ENCODE results near the gene OSBPL9.

The OSBPL9 gene

GRCh38 chr1:51628715-51629590 lies 12.1 kb downstream of the OSBPL9 start:
- TF ChIP-seq CTCF (IDR thresholded peaks at IDR 0.05; ENCODE audit: insufficient read depth, low read length, poor library complexity, severe bottlenecking): no peak
- H3K4me3 ChIP-seq (replicated peaks; ENCODE audit: low read depth, low read length): no peak overlapping the region
- no peak for DNase-seq (ENCODE audit: extremely low read depth, insufficient read length)
- H3K36me3 ChIP-seq (ENCODE audit: control insufficient read depth, insufficient read depth, low read length): no peaks in the 10 kb centered on the region
- H3K27me3 ChIP-seq (replicated peaks; ENCODE audit: control insufficient read depth, insufficient read depth, low read length): no peaks in the 10 kb centered on the region

DNA sequence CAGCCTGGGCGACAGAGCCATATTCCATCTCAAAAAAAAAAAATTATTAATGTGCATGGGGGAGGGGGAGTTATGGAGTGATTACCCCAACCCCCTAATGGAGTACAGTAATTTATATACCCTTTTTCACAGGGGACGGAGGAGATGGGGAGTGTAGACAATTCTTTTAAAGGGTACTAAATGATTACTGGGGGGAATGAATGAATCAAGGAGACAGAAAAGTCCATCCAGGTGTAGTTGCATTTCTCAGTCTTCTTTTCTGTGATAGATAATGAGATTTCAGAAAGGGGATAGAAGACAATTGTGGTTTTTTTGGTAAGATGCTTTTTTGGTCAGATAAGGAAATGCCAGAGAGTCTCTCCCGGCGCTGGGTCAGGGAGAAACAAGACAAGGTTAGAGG lies 13.0 kb downstream of the OSBPL9 start:
- Histone ChIP-seq H3K36me3 (ENCODE audit: control insufficient read depth, insufficient read depth, low read length) (no peaks in the 10 kb centered on the region), H3K4me3 (replicated peaks; ENCODE audit: low read depth, low read length) (no peak overlapping the region), H3K27me3 (replicated peaks; ENCODE audit: control insufficient read depth, insufficient read depth, low read length) (no peaks in the 10 kb centered on the region)
- no peak for TF ChIP-seq CTCF (IDR thresholded peaks at IDR 0.05; ENCODE audit: insufficient read depth, low read length, poor library complexity, severe bottlenecking)
- peak; percentile 25 for DNase-seq (ENCODE audit: extremely low read depth, insufficient read length)

DNA sequence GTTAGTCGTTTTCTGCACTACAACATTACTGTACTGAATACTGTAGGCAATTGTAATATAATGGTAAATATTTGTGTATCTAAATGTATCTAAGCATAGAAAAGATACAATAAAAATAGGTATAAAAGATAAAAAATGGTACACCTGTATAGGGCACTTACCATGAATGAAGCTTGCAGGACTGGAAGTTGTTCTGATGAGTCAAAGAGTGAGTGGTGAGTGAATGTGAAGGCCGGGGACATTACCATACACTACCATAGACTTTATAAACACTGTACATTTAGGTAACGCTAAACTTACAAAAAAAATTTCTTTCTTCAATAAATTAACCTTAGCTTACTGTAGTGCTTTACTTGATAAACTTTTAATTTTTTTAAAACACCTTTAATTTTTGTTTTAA lies 13.5 kb downstream of the OSBPL9 start:
- Histone ChIP-seq H3K27me3 (replicated peaks; ENCODE audit: control insufficient read depth, insufficient read depth, low read length) (no peaks in the 10 kb centered on the region), H3K36me3 (ENCODE audit: control insufficient read depth, insufficient read depth, low read length) (no peaks in the 10 kb centered on the region), H3K4me3 (replicated peaks; ENCODE audit: low read depth, low read length) (no peak overlapping the region)
- no peak for TF ChIP-seq CTCF (IDR thresholded peaks at IDR 0.05; ENCODE audit: insufficient read depth, low read length, poor library complexity, severe bottlenecking)
- no peak for DNase-seq (ENCODE audit: extremely low read depth, insufficient read length)

- TF ChIP-seq CTCF (IDR thresholded peaks at IDR 0.05; ENCODE audit: insufficient read depth, low read length, poor library complexity, severe bottlenecking): no peak
- Histone ChIP-seq H3K27me3 (replicated peaks; ENCODE audit: control insufficient read depth, insufficient read depth, low read length) (no peaks in the 10 kb centered on the region), H3K4me3 (replicated peaks; ENCODE audit: low read depth, low read length) (no peak overlapping the region), H3K36me3 (ENCODE audit: control insufficient read depth, insufficient read depth, low read length) (no peaks in the 10 kb centered on the region)
- DNase-seq (ENCODE audit: extremely low read depth, insufficient read length): no peak
Measured at GRCh38 chr1:51630922-51631321, 14.0 kb downstream of the OSBPL9 start.

DNA sequence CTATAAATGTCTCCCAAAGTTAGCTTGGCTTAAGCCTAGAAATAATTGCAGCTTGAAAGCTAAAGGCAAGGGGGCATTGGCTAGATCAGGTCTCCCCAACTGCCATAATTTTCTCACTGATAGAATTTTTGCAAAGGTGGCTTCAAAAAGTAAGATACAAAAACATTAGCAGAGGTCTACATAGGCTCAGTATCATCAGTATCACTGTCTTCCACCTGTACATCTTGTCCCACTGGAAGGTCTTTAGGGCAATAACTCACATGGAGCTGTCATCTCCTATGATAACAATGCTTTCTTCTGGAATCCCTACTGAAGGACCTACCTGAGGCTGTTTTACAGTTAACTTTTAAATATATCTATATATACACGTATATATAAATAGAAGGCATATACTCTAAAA lies 14.9 kb downstream of the OSBPL9 start:
- no peak overlapping the region for H3K4me3 ChIP-seq (replicated peaks; ENCODE audit: low read depth, low read length)
- DNase-seq (ENCODE audit: extremely low read depth, insufficient read length): no peak
- TF ChIP-seq CTCF (IDR thresholded peaks at IDR 0.05; ENCODE audit: insufficient read depth, low read length, poor library complexity, severe bottlenecking): no peak
- no peaks in the 10 kb centered on the region for H3K36me3 ChIP-seq (ENCODE audit: control insufficient read depth, insufficient read depth, low read length)
- no peaks in the 10 kb centered on the region for H3K27me3 ChIP-seq (replicated peaks; ENCODE audit: control insufficient read depth, insufficient read depth, low read length)
